H9 (cell line): Measurements from ENCODE around the gene ETV7. TPM values are rescaled to one million over a fixed set of nuclear protein-coding genes. Genes with fewer than 3 reads are reported as not detected.

Experiments
- DNase-seq: peaks from one replicate; pipeline ENCODE4 v3.0.0-alpha.2; 2017
- H2AFZ ChIP-seq: one replicate; pipeline ENCODE4 v1.6.1; 2013; ENCODE audit warnings: mild to moderate bottlenecking, low read length, control low read depth, moderate library complexity
- H2AK5ac ChIP-seq: 2 replicates; pipeline ENCODE4 v1.6.1; 2013; ENCODE audit warnings: low read length, control low read depth, mixed read lengths; ENCODE audit not compliant: insufficient read length
- H2BK120ac ChIP-seq: one replicate; pipeline ENCODE4 v1.6.1; 2013; ENCODE audit warnings: low read depth, mild to moderate bottlenecking, low read length, control low read depth, inconsistent platforms; ENCODE audit not compliant: poor library complexity, severe bottlenecking
- H2BK12ac ChIP-seq: 2 replicates; pipeline ENCODE4 v1.6.1; 2013; ENCODE audit warnings: low read length, control low read depth, mixed read lengths, low read depth; ENCODE audit not compliant: insufficient read length
- H2BK15ac ChIP-seq: 2 replicates; pipeline ENCODE4 v1.6.1; 2013; ENCODE audit warnings: low read depth, low read length, control low read depth
- H2BK20ac ChIP-seq: one replicate; pipeline ENCODE4 v1.6.1; 2013; ENCODE audit warnings: low read depth, mild to moderate bottlenecking, low read length, control low read depth, inconsistent platforms; ENCODE audit not compliant: poor library complexity, severe bottlenecking
- H2BK5ac ChIP-seq: 2 replicates; pipeline ENCODE4 v1.6.1; 2013; ENCODE audit warnings: low read length, control low read depth, mixed read lengths; ENCODE audit not compliant: insufficient read length
- H3K14ac ChIP-seq: 2 replicates; pipeline ENCODE4 v1.6.1; 2013; ENCODE audit warnings: low read length, control low read depth; ENCODE audit not compliant: insufficient read depth
- H3K18ac ChIP-seq: 2 replicates; pipeline ENCODE4 v1.6.1; 2013; ENCODE audit warnings: low read depth, mild to moderate bottlenecking, mixed read lengths, low read length, control low read depth; ENCODE audit not compliant: insufficient read length
- H3K23ac ChIP-seq: 2 replicates; pipeline ENCODE4 v1.6.1; 2013; ENCODE audit warnings: low read length, control low read depth, mixed read lengths, low read depth; ENCODE audit not compliant: insufficient read length
- H3K23me2 ChIP-seq: 2 replicates; pipeline ENCODE4 v1.6.1; 2013; ENCODE audit warnings: low read depth, mild to moderate bottlenecking, mixed read lengths, low read length, control low read depth; ENCODE audit not compliant: insufficient read length, poor library complexity, severe bottlenecking
- H3K27ac ChIP-seq: 2 replicates; pipeline ENCODE4 v1.5.1; 2013; ENCODE audit warnings: low read length, control low read depth, mixed read lengths, low read depth; ENCODE audit not compliant: insufficient read length
- H3K27me3 ChIP-seq: 2 replicates; pipeline ENCODE4 v1.6.1; 2013; ENCODE audit warnings: low read length, control low read depth, inconsistent platforms; ENCODE audit not compliant: insufficient read depth
- H3K4ac ChIP-seq: 2 replicates; pipeline ENCODE4 v1.6.1; 2013; ENCODE audit warnings: low read depth, mild to moderate bottlenecking, control low read depth, inconsistent platforms, low read length, moderate library complexity
- H3K4me1 ChIP-seq: 2 replicates; pipeline ENCODE4 v1.6.1; 2013; ENCODE audit warnings: low read length, control low read depth, inconsistent platforms; ENCODE audit not compliant: insufficient read depth
- H3K4me2 ChIP-seq: 2 replicates; pipeline ENCODE4 v1.6.1; 2013; ENCODE audit warnings: low read length, control low read depth, mixed read lengths; ENCODE audit not compliant: insufficient read length, insufficient read depth
- H3K56ac ChIP-seq: 2 replicates; pipeline ENCODE4 v1.6.1; 2013; ENCODE audit warnings: low read depth, mild to moderate bottlenecking, mixed read lengths, low read length, control low read depth; ENCODE audit not compliant: insufficient read length
- H3K79me1 ChIP-seq: 2 replicates; pipeline ENCODE4 v1.6.1; 2013; ENCODE audit warnings: low read depth, mild to moderate bottlenecking, moderate library complexity, low read length, control low read depth, inconsistent platforms; ENCODE audit not compliant: insufficient read depth, poor library complexity, severe bottlenecking
- H3K79me2 ChIP-seq: 2 replicates; pipeline ENCODE4 v1.6.1; 2013; ENCODE audit warnings: low read length, control low read depth, inconsistent platforms; ENCODE audit not compliant: insufficient read depth
- H3K9ac ChIP-seq: 2 replicates; pipeline ENCODE4 v1.6.1; 2013; ENCODE audit warnings: low read length, control low read depth, mixed read lengths; ENCODE audit not compliant: insufficient read length; ENCODE audit errors: extremely low read depth
- H3K9me3 ChIP-seq: one replicate; pipeline ENCODE4 v1.6.1; 2013; ENCODE audit warnings: low read depth, low read length, inconsistent platforms; ENCODE audit not compliant: control insufficient read depth
- H3T11ph ChIP-seq: one replicate; pipeline ENCODE4 v1.6.1; 2013; ENCODE audit warnings: mild to moderate bottlenecking, low read length, control low read depth, inconsistent platforms
- H4K20me1 ChIP-seq: one replicate; pipeline ENCODE4 v1.6.1; 2013; ENCODE audit not compliant: control insufficient read depth, insufficient read length, insufficient read depth
- H4K5ac ChIP-seq: 2 replicates; pipeline ENCODE4 v1.6.1; 2013; ENCODE audit warnings: low read depth, mild to moderate bottlenecking, mixed read lengths, low read length, control low read depth; ENCODE audit not compliant: insufficient read length
- H4K8ac ChIP-seq: replicated peaks from 2 replicates; pipeline ENCODE4 v1.6.1; 2013; ENCODE audit warnings: low read length, control low read depth, mixed read lengths, low read depth; ENCODE audit not compliant: insufficient read length
- H4K91ac ChIP-seq: 2 replicates; pipeline ENCODE4 v1.6.1; 2013; ENCODE audit warnings: low read depth, mild to moderate bottlenecking, moderate library complexity, mixed read lengths, low read length, control low read depth; ENCODE audit not compliant: insufficient read length
- H3K27ac Mint-ChIP-seq, 3 experiments: 2 replicates in 2 of 3; 3 replicates in 1 of 3; pipeline ENCODE4 v1.8.0; 2020 to 2021; ENCODE audit warnings: mixed read lengths in 3 of 3, mild to moderate bottlenecking in 1 of 3, moderate library complexity in 1 of 3
- H3K27me3 Mint-ChIP-seq: 2 replicates; pipeline ENCODE4 v1.8.0; 2021; ENCODE audit warnings: low read depth, mild to moderate bottlenecking, moderate library complexity, mixed read lengths
- H3K36me3 Mint-ChIP-seq, 3 experiments: 2 replicates in 2 of 3; 3 replicates in 1 of 3; pipeline ENCODE4 v1.8.0; 2020 to 2021; ENCODE audit warnings: low read depth in 3 of 3, mixed read lengths in 3 of 3; ENCODE audit not compliant: insufficient read depth in 1 of 3
- H3K4me1 Mint-ChIP-seq, 2 experiments: 2 replicates each; pipeline ENCODE4 v1.8.0; 2020; ENCODE audit warnings: mixed read lengths in 2 of 2
- H3K4me3 Mint-ChIP-seq, 2 experiments: 2 replicates in 1 of 2; 3 replicates in 1 of 2; pipeline ENCODE4 v1.8.0; 2020 to 2021; ENCODE audit warnings: mild to moderate bottlenecking in 2 of 2, mixed read lengths in 2 of 2, moderate library complexity in 1 of 2
- H3K9me3 Mint-ChIP-seq, 2 experiments: 2 replicates in 1 of 2; 3 replicates in 1 of 2; pipeline ENCODE4 v1.8.0; 2020; ENCODE audit warnings: mild to moderate bottlenecking in 2 of 2, mixed read lengths in 2 of 2, moderate library complexity in 1 of 2
- WGBS: extraction: QIAGEN DNeasy Blood & Tissue Kit; methylation state at CpG from one replicate; pipeline ENCODE4 v1.1.7; 2013; ENCODE audit warnings: missing lambda C conversion rate, low lambda C conversion rate, mixed read lengths; ENCODE audit not compliant: insufficient read length; ENCODE audit errors: extremely low coverage; 5-methylcytosine and 5-hydroxymethylcytosine counted together
- total RNA-seq: library from RNA; stranded (reverse); gene quantifications from 2 replicates; pipeline ENCODE4 v1.2.1, GENCODE V29; 2021
- TF ChIP-seq, protein P1 (sequence below): fragments of 200-600 bp; sonication (generic); conservative IDR thresholded peaks from 3 replicates; pipeline ENCODE4 v1.8.0; 2021; ENCODE audit warnings: antibody characterized with exemption, mild to moderate bottlenecking

ETV7 gene
- total RNA-seq, 1 experiment from 2014 or later = 0.92 TPM

DNA sequence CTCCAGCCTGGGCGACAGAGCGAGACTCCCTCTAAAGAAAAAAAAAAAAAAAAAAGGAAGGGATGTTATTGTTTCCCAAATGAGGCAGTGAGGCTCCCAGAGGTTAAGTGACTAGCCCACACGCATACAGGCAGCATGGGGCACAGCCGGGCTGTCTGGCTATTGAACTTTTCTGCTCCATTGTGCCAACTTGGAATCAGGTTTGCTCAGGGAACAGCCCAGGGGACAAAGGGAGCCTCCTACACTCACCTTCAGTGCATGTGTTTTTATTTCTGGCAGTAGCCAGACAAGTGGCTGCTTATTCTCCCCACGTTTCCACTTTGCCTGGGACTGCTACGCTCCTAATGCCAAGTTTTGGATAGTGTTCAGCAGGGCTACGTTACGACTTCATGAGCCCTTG, 10.7 kb downstream of the ETV7 start:
- Histone ChIP-seq H3T11ph (no peak overlapping the region), H2AK5ac (no peak overlapping the region), H2BK120ac (no peak overlapping the region), H2BK20ac (no peak overlapping the region), H4K20me1 (no peaks in the 10 kb centered on the region), H4K91ac (no peak overlapping the region), H3K9ac (no peak overlapping the region), H3K23ac (no peak overlapping the region), H3K4me1 (peaks cover 4% of the 10 kb centered on the region; the same call in 1 of the 2 replicates), H2BK5ac (no peak overlapping the region), H3K14ac (no peak overlapping the region; the same call in 1 of the 2 replicates), H3K4me2 (no peak overlapping the region), H3K9me3 (no peaks in the 10 kb centered on the region), H4K8ac (no peak overlapping the region), H2AFZ (no peak overlapping the region), H3K18ac (no peak overlapping the region), H3K27me3 (no peaks in the 10 kb centered on the region), H3K79me2 (0 out of 2 replicates have a peak, but pooled peaks cover 2% of the 10 kb centered on the region), H3K56ac (no peak overlapping the region), H3K27ac (no peak overlapping the region), H3K23me2 (no peaks in the 10 kb centered on the region), H2BK12ac (no peak overlapping the region), H2BK15ac (no peak overlapping the region), H4K5ac (no peak overlapping the region), H3K4ac (no peak overlapping the region), H3K79me1 (no peaks in the 10 kb centered on the region)
- WGBS = no CpG with 5 or more reads among the region's 8 CpGs
- Mint-ChIP-seq H3K4me3 (no peak overlapping the region), H3K27ac (no peak overlapping the region), H3K36me3 (peaks cover 0 to 7% (median 0%) of the 10 kb centered on the region in 3 experiments; a peak in 2 of 7 replicates), H3K9me3 (peaks cover 0 to 4% of the 10 kb centered on the region in 2 experiments; a peak in 2 of 5 replicates), H3K4me1 (peaks cover 24 to 28% of the 10 kb centered on the region in 2 experiments), H3K27me3 (peaks cover 8% of the 10 kb centered on the region)
- TF ChIP-seq, protein P1, sequence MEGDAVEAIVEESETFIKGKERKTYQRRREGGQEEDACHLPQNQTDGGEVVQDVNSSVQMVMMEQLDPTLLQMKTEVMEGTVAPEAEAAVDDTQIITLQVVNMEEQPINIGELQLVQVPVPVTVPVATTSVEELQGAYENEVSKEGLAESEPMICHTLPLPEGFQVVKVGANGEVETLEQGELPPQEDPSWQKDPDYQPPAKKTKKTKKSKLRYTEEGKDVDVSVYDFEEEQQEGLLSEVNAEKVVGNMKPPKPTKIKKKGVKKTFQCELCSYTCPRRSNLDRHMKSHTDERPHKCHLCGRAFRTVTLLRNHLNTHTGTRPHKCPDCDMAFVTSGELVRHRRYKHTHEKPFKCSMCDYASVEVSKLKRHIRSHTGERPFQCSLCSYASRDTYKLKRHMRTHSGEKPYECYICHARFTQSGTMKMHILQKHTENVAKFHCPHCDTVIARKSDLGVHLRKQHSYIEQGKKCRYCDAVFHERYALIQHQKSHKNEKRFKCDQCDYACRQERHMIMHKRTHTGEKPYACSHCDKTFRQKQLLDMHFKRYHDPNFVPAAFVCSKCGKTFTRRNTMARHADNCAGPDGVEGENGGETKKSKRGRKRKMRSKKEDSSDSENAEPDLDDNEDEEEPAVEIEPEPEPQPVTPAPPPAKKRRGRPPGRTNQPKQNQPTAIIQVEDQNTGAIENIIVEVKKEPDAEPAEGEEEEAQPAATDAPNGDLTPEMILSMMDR = no peak
- DNase-seq = no peak
